GM19395 (cell line): Measurements from ENCODE around the gene CYFIP2.
A peak's percentile ranks its signal among the peaks of the same experiment; 100 is the strongest.

Experiments
- ATAC-seq: cut with Tn5 transposase; IDR thresholded peaks from one replicate; pipeline ENCODE4 v1.9.1; 2021; ENCODE audit warnings: mild to moderate bottlenecking, moderate library complexity; ENCODE audit not compliant: unreplicated experiment

CYFIP2 gene

GRCh38 chr5:157312492-157312891 is 46.6 kb downstream of the CYFIP2 start:
- ATAC-seq: peak; percentile 90

GRCh38 chr5:157322581-157322980 is 56.7 kb downstream of the CYFIP2 start:
- ATAC-seq: no peak

GRCh38 chr5:157323107-157323706 is 57.3 kb downstream of the CYFIP2 start:
- no peak for ATAC-seq

- ATAC-seq: no peak
These were observed 58.3 kb downstream of the CYFIP2 start for GRCh38 chr5:157324237-157324636.

GRCh38 chr5:157326440-157327005 is 60.6 kb downstream of the CYFIP2 start:
- no peak for ATAC-seq

- no peak for ATAC-seq
These were observed 61.8 kb downstream of the CYFIP2 start for GRCh38 chr5:157327771-157328170.

- peak; percentile 98 for ATAC-seq
These were observed 62.5 kb downstream of the CYFIP2 start for GRCh38 chr5:157328277-157328912.

GRCh38 chr5:157331807-157332206 is 65.9 kb downstream of the CYFIP2 start:
- ATAC-seq: no peak

GRCh38 chr5:157335534-157336422 is 69.9 kb downstream of the CYFIP2 start:
- ATAC-seq: no peak

- no peak for ATAC-seq
These were observed 70.5 kb downstream of the CYFIP2 start for GRCh38 chr5:157336423-157336744.

GRCh38 chr5:157339409-157339808 is 73.5 kb downstream of the CYFIP2 start:
- ATAC-seq: no peak

GRCh38 chr5:157342822-157343402 is 77.0 kb downstream of the CYFIP2 start:
- ATAC-seq: no peak

- no peak for ATAC-seq
These were observed 78.2 kb downstream of the CYFIP2 start for GRCh38 chr5:157343842-157344790.

GRCh38 chr5:157345067-157345466 is 79.1 kb downstream of the CYFIP2 start:
- ATAC-seq: no peak

GRCh38 chr5:157345485-157345884 is 79.6 kb downstream of the CYFIP2 start:
- ATAC-seq: no peak

- ATAC-seq: no peak
These were observed 81.6 kb downstream of the CYFIP2 start for GRCh38 chr5:157347301-157348048.

- no peak for ATAC-seq
These were observed 82.1 kb downstream of the CYFIP2 start for GRCh38 chr5:157348049-157348400.

GRCh38 chr5:157350939-157351801 is 85.2 kb downstream of the CYFIP2 start:
- ATAC-seq: peak; percentile 52

- no peak for ATAC-seq
These were observed 85.8 kb downstream of the CYFIP2 start for GRCh38 chr5:157351802-157352092.
